ENCODE measurements around the gene KCNH4.

DNA sequence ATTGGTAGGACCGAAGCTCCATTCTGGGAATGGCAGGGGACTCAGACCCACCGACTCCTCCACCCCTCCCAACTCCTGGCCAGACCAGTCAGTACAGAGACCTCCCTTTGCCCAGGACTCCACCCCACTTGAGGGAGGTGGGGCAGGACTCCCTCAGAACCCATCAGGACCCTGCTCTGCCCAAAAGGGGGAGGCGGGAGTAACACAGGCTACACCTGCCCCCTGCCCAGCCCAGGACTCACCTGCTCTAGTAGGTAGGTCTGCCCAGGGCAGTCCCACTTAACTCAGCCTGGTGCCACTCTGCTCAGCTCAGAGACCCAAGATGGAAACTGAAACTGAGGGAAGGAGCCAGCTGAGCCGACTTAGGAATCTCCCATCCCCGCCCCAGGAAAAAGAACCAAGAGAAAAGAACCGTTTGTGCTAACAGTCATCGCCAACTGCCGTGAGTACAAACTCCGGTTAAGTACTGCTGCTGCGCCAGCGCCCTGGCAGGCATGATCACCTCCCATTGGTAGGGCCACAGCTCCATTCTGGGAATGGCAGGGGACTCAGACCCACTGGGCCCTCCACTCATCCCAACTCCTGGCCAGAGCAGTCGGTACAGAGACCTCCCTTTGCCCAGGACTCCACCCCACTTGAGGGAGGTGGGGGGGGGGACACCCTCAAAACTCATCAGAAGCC is 68.9 kb downstream of the KCNH4 start:
- TF ChIP-seq, protein P1, sequence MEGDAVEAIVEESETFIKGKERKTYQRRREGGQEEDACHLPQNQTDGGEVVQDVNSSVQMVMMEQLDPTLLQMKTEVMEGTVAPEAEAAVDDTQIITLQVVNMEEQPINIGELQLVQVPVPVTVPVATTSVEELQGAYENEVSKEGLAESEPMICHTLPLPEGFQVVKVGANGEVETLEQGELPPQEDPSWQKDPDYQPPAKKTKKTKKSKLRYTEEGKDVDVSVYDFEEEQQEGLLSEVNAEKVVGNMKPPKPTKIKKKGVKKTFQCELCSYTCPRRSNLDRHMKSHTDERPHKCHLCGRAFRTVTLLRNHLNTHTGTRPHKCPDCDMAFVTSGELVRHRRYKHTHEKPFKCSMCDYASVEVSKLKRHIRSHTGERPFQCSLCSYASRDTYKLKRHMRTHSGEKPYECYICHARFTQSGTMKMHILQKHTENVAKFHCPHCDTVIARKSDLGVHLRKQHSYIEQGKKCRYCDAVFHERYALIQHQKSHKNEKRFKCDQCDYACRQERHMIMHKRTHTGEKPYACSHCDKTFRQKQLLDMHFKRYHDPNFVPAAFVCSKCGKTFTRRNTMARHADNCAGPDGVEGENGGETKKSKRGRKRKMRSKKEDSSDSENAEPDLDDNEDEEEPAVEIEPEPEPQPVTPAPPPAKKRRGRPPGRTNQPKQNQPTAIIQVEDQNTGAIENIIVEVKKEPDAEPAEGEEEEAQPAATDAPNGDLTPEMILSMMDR (conservative IDR thresholded peaks at IDR 0.05; ENCODE audit: low read length), result no peak
- no peak for TF ChIP-seq EZH2phosphoT487 (IDR thresholded peaks at IDR 0.05; ENCODE audit: borderline replicate concordance, low read depth, low read length)

Measured in OCI-LY7 (cell line).